NCI-H1930 (cell line): ENCODE measurements around the gene CREBBP.

ENCODE experiments used
- DNase-seq, 2 experiments: peaks; one replicate each; lab custom pipeline; 2025; lab: John Stamatoyannopoulos, UW

CREBBP gene

GRCh38 chr16:3736116-3736515 lies 144.4 kb downstream of the CREBBP start:
- DNase-seq: no peak

GRCh38 chr16:3735541-3735940 lies 145.0 kb downstream of the CREBBP start:
- no peak for DNase-seq

- no peak for DNase-seq
These were observed 145.7 kb downstream of the CREBBP start for GRCh38 chr16:3734758-3735221.

- DNase-seq: no peak
These were observed 146.3 kb downstream of the CREBBP start for GRCh38 chr16:3734084-3734757.

GRCh38 chr16:3732171-3732570 lies 148.3 kb downstream of the CREBBP start:
- no peak for DNase-seq

GRCh38 chr16:3731126-3731935 lies 149.2 kb downstream of the CREBBP start:
- no peak for DNase-seq

GRCh38 chr16:3730161-3731125 lies 150.1 kb downstream of the CREBBP start:
- DNase-seq: no peak

GRCh38 chr16:3729161-3730112 lies 151.1 kb downstream of the CREBBP start:
- DNase-seq: no peak

GRCh38 chr16:3728424-3729160 lies 151.9 kb downstream of the CREBBP start:
- no peak for DNase-seq

GRCh38 chr16:3727806-3728381 lies 152.6 kb downstream of the CREBBP start:
- no peak for DNase-seq

- no peak for DNase-seq
These were observed 154.4 kb downstream of the CREBBP start for GRCh38 chr16:3726021-3726687.

- no peak for DNase-seq
These were observed 155.2 kb downstream of the CREBBP start for GRCh38 chr16:3725276-3725675.

GRCh38 chr16:3722508-3722907 lies 158.0 kb downstream of the CREBBP start:
- DNase-seq: no peak

- no peak for DNase-seq
These were observed 160.1 kb downstream of the CREBBP start for GRCh38 chr16:3720418-3720817.

- DNase-seq: no peak
These were observed 161.9 kb downstream of the CREBBP start for GRCh38 chr16:3718628-3719027.

GRCh38 chr16:3718019-3718391 lies 162.5 kb downstream of the CREBBP start:
- DNase-seq: no peak

GRCh38 chr16:3717235-3718018 lies 163.1 kb downstream of the CREBBP start, which contains the start of gene TRAP1:
TSS of gene TRAP1 (minus strand) at chr16:3717524. CDS start at chr16:3717508, 16 bp downstream.
- DNase-seq: peak; percentile 68 to 84

- peak; percentile 34 to 52 for DNase-seq
These were observed 163.7 kb downstream of the CREBBP start for GRCh38 chr16:3716831-3717234.
